ENCODE measurements around the gene RSRC2. TPM values are rescaled to one million over a fixed set of nuclear protein-coding genes. Genes with fewer than 3 reads are reported as not detected.

The RSRC2 gene
- total RNA-seq, 1 experiment from 2014 or later = 68.7 TPM

GRCh38 chr12:122533856-122534255 lies 7.1 kb upstream of the RSRC2 start:
- BruUV-seq (replicated peaks) = no TSS peak
- Histone ChIP-seq H3K4me1 (ENCODE audit: control insufficient read depth in 1 of 2, insufficient read depth in 2 of 2, low read length in 2 of 2) (peaks cover 0 to 6% of the 10 kb centered on the region in 2 experiments; a peak in 1 of 4 replicates), H3K9me2 (ENCODE audit: insufficient read depth) (no peaks in the 10 kb centered on the region), H3K4me3 (replicated peaks in 1 of 2; ENCODE audit: low read depth in 1 of 2, low read length in 2 of 2) (no peak overlapping the region), H3K9ac (ENCODE audit: low read length) (no peak overlapping the region), H2AFZ (ENCODE audit: low read depth, low read length, poor library complexity, severe bottlenecking) (no peak overlapping the region), H3K36me3 (ENCODE audit: control insufficient read depth in 1 of 2, insufficient read depth in 2 of 2, low read length in 2 of 2) (peaks cover 2 to 33% of the 10 kb centered on the region in 2 experiments; a peak in 1 of 4 replicates), H3K4me2 (ENCODE audit: low read length) (no peak overlapping the region), H4K20me1 (ENCODE audit: insufficient read depth) (no peaks in the 10 kb centered on the region), H3K27me3 (ENCODE audit: insufficient read depth, low read length) (no peaks in the 10 kb centered on the region), H3K27ac (ENCODE audit: low read depth, low read length) (no peak overlapping the region), H3K79me2 (ENCODE audit: insufficient read depth, low read length) (peaks cover 50% of the 10 kb centered on the region), H3K9me3 (ENCODE audit: control insufficient read depth in 1 of 2, insufficient read depth in 1 of 2, low read depth in 1 of 2, low read length in 2 of 2) (no peaks in the 10 kb centered on the region)
- RAD21 ChIA-PET (ENCODE audit: low non-redundant PET in 1 of 2, low total read pairs in 2 of 2, uncharacterized antibody in 2 of 2, unreplicated experiment in 2 of 2) = no interaction called here
- POLR2A ChIA-PET = no interaction called here
- intact Hi-C loops (cut with micrococcal nuclease) = no loop called here
- ATAC-seq = no peak
- DNase-seq (ENCODE audit: low read depth, low spot score) = no peak
- no peak for TF ChIP-seq JUND (IDR thresholded peaks at IDR 0.05)
- TF ChIP-seq ELF1 (IDR thresholded peaks at IDR 0.05; ENCODE audit: borderline replicate concordance, low read depth) = no peak
- no peak for TF ChIP-seq ATF3 (IDR thresholded peaks at IDR 0.05)
- no peak for TF ChIP-seq SIN3A (IDR thresholded peaks at IDR 0.05; ENCODE audit: low read depth)
- no peak for TF ChIP-seq EGR1 (IDR thresholded peaks at IDR 0.05; ENCODE audit: low read depth)
- TF ChIP-seq CEBPB (IDR thresholded peaks at IDR 0.05; ENCODE audit: low read depth) = no peak
- TF ChIP-seq ZFX (IDR thresholded peaks at IDR 0.05) = no peak
- TF ChIP-seq ZBTB33 (IDR thresholded peaks at IDR 0.05; ENCODE audit: extremely low read depth, insufficient replicate concordance, low read length) = no peak
- TF ChIP-seq SP1 (IDR thresholded peaks at IDR 0.05; ENCODE audit: low read depth) = no peak
- TF ChIP-seq REST (IDR thresholded peaks at IDR 0.05; ENCODE audit: low read depth) = no peak
- TF ChIP-seq MAX (IDR thresholded peaks at IDR 0.05) = no peak
- no peak for TF ChIP-seq ZNF274 (IDR thresholded peaks at IDR 0.05; ENCODE audit: low read depth, low read length)
- no peak for TF ChIP-seq SRF (IDR thresholded peaks at IDR 0.05; ENCODE audit: low read depth)
- no peak for TF ChIP-seq POLR2AphosphoS5 (IDR thresholded peaks at IDR 0.05; ENCODE audit: low read depth, low read length)
- no peak for TF ChIP-seq CBX3 (IDR thresholded peaks at IDR 0.05; ENCODE audit: low read depth)
- no peak for TF ChIP-seq FOSL1 (IDR thresholded peaks at IDR 0.05; ENCODE audit: low read depth)
- TF ChIP-seq RAD21 (IDR thresholded peaks at IDR 0.05; ENCODE audit: low read depth) = no peak
- no peak for TF ChIP-seq EZH2phosphoT487 (IDR thresholded peaks at IDR 0.05; ENCODE audit: borderline replicate concordance)
- no peak for TF ChIP-seq CTCF (IDR thresholded peaks at IDR 0.05 in 2 of 3, conservative IDR thresholded peaks at IDR 0.05 in 1 of 3; ENCODE audit: borderline replicate concordance in 1 of 3, insufficient read depth in 1 of 3, low read depth in 2 of 3, low read length in 2 of 3)
- TF ChIP-seq EZH2 (IDR thresholded peaks at IDR 0.05) = no peak
- CTCF ChIA-PET = no interaction called here
